Neural progenitor cell (in vitro differentiated cells): Measurements from ENCODE around the gene CD40. TPM values are rescaled to one million over a fixed set of nuclear protein-coding genes. Genes with fewer than 3 reads are reported as not detected.

Experiments
- DNase-seq: peaks from one replicate; pipeline ENCODE4 v3.0.0-alpha.2; 2016; ENCODE audit warnings: low spot score
- H2AFZ ChIP-seq: fragments of 200-600 bp; sonication (generic); replicated peaks from 2 replicates; pipeline ENCODE4 v1.6.1; 2016; ENCODE audit warnings: antibody characterized with exemption
- H3F3A ChIP-seq: fragments of 200-600 bp; sonication (generic); 2 replicates; pipeline ENCODE4 v1.6.1; 2016; ENCODE audit warnings: antibody characterized with exemption, low read depth
- H3K27ac ChIP-seq: fragments of 200-600 bp; sonication (generic); 2 replicates; pipeline ENCODE4 v1.5.1; 2016; ENCODE audit warnings: mild to moderate bottlenecking
- H3K27me3 ChIP-seq: fragments of 200-600 bp; sonication (generic); 2 replicates; pipeline ENCODE4 v1.6.1; 2016; ENCODE audit warnings: mild to moderate bottlenecking, moderate library complexity
- H3K36me3 ChIP-seq: fragments of 200-600 bp; sonication (generic); 2 replicates; pipeline ENCODE4 v1.5.1; 2016
- H3K4me1 ChIP-seq: fragments of 200-600 bp; sonication (generic); 2 replicates; pipeline ENCODE4 v1.6.1; 2016; ENCODE audit warnings: mixed run types
- H3K4me2 ChIP-seq: fragments of 200-600 bp; sonication (generic); 2 replicates; pipeline ENCODE4 v1.6.1; 2016
- H3K4me3 ChIP-seq: fragments of 200-600 bp; sonication (generic); 2 replicates; pipeline ENCODE4 v1.5.1; 2016
- H3K79me2 ChIP-seq: fragments of 200-600 bp; sonication (generic); 2 replicates; pipeline ENCODE4 v1.6.1; 2016; ENCODE audit warnings: low read depth
- H3K9ac ChIP-seq: fragments of 200-600 bp; sonication (generic); 2 replicates; pipeline ENCODE4 v1.6.1; 2016
- H3K9me3 ChIP-seq: fragments of 200-600 bp; sonication (generic); 2 replicates; pipeline ENCODE4 v1.5.1; 2016; ENCODE audit warnings: low read depth
- H4K20me1 ChIP-seq: fragments of 200-600 bp; sonication (generic); 2 replicates; pipeline ENCODE4 v1.6.1; 2016; ENCODE audit warnings: low read depth
- H3K27ac Mint-ChIP-seq: 3 replicates; pipeline ENCODE4 v1.8.0; 2021; ENCODE audit warnings: mixed read lengths
- H3K27me3 Mint-ChIP-seq: 2 replicates; pipeline ENCODE4 v1.8.0; 2022; ENCODE audit warnings: low read depth, mild to moderate bottlenecking, inconsistent platforms, moderate library complexity, mixed read lengths; ENCODE audit not compliant: insufficient read depth
- H3K36me3 Mint-ChIP-seq: 3 replicates; pipeline ENCODE4 v1.8.0; 2021; ENCODE audit warnings: mixed read lengths
- H3K4me1 Mint-ChIP-seq: 3 replicates; pipeline ENCODE4 v1.8.0; 2021; ENCODE audit warnings: mixed read lengths
- H3K4me3 Mint-ChIP-seq: 3 replicates; pipeline ENCODE4 v1.8.0; 2021; ENCODE audit warnings: mild to moderate bottlenecking, moderate library complexity, mixed read lengths
- H3K9me3 Mint-ChIP-seq: 3 replicates; pipeline ENCODE4 v1.8.0; 2020; ENCODE audit warnings: mixed read lengths
- EZH2 ChIP-seq: fragments of 200-600 bp; sonication (generic); IDR thresholded peaks from 2 replicates; pipeline ENCODE4 v1.6.1; 2017; ENCODE audit warnings: antibody characterized with exemption, mild to moderate bottlenecking, moderate library complexity
- EZH2phosphoT487 ChIP-seq: fragments of 200-600 bp; sonication (generic); IDR thresholded peaks from 2 replicates; pipeline ENCODE4 v1.6.1; 2017; ENCODE audit warnings: antibody characterized with exemption
- total RNA-seq: library from RNA; depleted of rRNA; stranded (reverse); fragments of >200 nt; gene quantifications from 2 replicates; pipeline ENCODE4 v1.2.3, GENCODE V29; 2015; ENCODE audit warnings: low replicate concordance
- TF ChIP-seq, protein P1 (sequence below): fragments of 200-600 bp; sonication (generic); IDR thresholded peaks from 2 replicates; pipeline ENCODE4 v1.5.1; 2017; ENCODE audit warnings: antibody characterized with exemption, mild to moderate bottlenecking

The CD40 gene
- total RNA-seq, 1 donor from 2014 or later: 11.0 TPM

DNA sequence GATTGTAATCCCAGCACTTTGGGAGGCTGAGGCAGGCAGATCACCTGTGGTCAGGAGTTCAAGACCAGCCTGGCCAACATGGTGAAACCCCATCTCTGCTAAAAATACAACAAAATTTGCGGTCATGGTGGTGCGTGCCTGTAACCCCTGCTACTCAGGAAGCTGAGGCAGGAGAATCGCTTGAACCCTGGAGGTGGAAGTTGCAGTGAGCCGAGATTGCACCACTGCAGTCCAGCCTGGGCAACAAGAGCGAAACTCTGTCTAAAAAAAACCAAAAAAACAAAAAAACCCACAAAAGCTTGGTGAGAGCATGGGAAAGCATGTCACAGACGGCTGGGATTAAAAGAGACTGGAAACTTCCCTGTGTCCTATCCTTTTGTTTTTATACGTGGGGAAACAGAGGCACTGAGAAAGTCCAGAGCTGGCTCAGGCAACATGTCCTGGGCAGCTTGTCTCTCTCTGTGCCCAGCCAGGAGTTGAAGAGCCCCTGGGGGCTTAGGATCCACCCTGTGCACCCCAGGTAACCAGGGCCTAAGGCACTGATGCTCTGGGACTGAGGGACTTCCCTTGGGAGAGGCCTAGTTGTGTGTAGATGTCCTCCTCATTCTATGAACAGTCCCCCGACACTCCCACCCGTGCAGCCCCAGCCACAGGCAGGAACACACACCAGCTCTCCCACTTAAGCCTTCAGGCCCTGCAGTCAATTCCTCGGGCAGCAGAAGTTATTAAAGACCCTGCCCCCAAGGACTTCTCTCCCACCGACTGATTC lies 16.0 kb downstream of the CD40 start:
- Histone ChIP-seq H3K27me3 (peaks cover 31% of the 10 kb centered on the region), H3K4me2 (no peak overlapping the region), H3K4me3 (no peak overlapping the region), H3K9me3 (no peaks in the 10 kb centered on the region), H3K27ac (no peak overlapping the region), H3K9ac (no peak overlapping the region), H2AFZ (no peak overlapping the region), H3F3A (peaks cover 28% of the 10 kb centered on the region), H4K20me1 (peaks cover 1% of the 10 kb centered on the region), H3K4me1 (peaks cover 30% of the 10 kb centered on the region), H3K79me2 (no peaks in the 10 kb centered on the region), H3K36me3 (no peaks in the 10 kb centered on the region)
- Mint-ChIP-seq H3K4me1 (peaks cover 26% of the 10 kb centered on the region), H3K36me3 (no peaks in the 10 kb centered on the region), H3K27ac (no peak overlapping the region), H3K27me3 (peaks cover 17% of the 10 kb centered on the region), H3K9me3 (no peaks in the 10 kb centered on the region), H3K4me3 (no peak overlapping the region)
- DNase-seq: no peak
- TF ChIP-seq, protein P1, sequence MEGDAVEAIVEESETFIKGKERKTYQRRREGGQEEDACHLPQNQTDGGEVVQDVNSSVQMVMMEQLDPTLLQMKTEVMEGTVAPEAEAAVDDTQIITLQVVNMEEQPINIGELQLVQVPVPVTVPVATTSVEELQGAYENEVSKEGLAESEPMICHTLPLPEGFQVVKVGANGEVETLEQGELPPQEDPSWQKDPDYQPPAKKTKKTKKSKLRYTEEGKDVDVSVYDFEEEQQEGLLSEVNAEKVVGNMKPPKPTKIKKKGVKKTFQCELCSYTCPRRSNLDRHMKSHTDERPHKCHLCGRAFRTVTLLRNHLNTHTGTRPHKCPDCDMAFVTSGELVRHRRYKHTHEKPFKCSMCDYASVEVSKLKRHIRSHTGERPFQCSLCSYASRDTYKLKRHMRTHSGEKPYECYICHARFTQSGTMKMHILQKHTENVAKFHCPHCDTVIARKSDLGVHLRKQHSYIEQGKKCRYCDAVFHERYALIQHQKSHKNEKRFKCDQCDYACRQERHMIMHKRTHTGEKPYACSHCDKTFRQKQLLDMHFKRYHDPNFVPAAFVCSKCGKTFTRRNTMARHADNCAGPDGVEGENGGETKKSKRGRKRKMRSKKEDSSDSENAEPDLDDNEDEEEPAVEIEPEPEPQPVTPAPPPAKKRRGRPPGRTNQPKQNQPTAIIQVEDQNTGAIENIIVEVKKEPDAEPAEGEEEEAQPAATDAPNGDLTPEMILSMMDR: no peak
- no peak for TF ChIP-seq EZH2phosphoT487
- no peak for TF ChIP-seq EZH2

DNA sequence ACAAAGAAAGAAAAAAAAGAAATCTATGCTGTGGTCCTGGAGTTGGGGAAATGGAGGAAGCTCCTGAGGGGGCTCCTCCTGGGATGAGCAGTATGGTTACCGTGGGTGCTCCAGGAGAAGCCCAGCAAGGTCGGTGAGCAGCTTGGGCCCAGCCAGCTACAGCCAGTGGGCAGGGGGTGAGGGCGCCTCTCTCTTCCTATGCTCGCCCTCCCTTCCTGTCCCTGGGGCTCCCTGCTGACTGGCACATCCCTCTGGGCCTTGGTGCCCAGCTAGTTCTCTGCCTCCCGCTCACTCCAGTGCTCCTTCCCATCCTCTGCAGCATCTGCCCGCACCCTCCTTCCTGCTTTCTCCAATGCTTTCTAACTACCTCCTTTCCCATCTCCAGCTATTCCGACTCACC lies 16.6 kb downstream of the CD40 start:
- H2AFZ ChIP-seq: no peak overlapping the region
- H3K4me3 ChIP-seq: no peak overlapping the region
- Mint-ChIP-seq H3K9me3 (no peaks in the 10 kb centered on the region), H3K27me3 (peaks cover 20% of the 10 kb centered on the region), H3K4me1 (peaks cover 30% of the 10 kb centered on the region), H3K4me3 (no peak overlapping the region), H3K36me3 (no peaks in the 10 kb centered on the region), H3K27ac (no peak overlapping the region)
- no peaks in the 10 kb centered on the region for H3K36me3 ChIP-seq
- peaks cover 33% of the 10 kb centered on the region for H3F3A ChIP-seq
- peaks cover 8% of the 10 kb centered on the region for H4K20me1 ChIP-seq
- no peaks in the 10 kb centered on the region for H3K9me3 ChIP-seq
- no peak for DNase-seq
- TF ChIP-seq EZH2phosphoT487 (no peak), EZH2 (no peak)
- TF ChIP-seq, protein P1: no peak
- peaks cover 37% of the 10 kb centered on the region for H3K4me1 ChIP-seq
- H3K27ac ChIP-seq: no peak overlapping the region
- no peak overlapping the region for H3K4me2 ChIP-seq
- peaks cover 27% of the 10 kb centered on the region for H3K27me3 ChIP-seq
- H3K79me2 ChIP-seq: no peaks in the 10 kb centered on the region
- no peak overlapping the region for H3K9ac ChIP-seq

DNA sequence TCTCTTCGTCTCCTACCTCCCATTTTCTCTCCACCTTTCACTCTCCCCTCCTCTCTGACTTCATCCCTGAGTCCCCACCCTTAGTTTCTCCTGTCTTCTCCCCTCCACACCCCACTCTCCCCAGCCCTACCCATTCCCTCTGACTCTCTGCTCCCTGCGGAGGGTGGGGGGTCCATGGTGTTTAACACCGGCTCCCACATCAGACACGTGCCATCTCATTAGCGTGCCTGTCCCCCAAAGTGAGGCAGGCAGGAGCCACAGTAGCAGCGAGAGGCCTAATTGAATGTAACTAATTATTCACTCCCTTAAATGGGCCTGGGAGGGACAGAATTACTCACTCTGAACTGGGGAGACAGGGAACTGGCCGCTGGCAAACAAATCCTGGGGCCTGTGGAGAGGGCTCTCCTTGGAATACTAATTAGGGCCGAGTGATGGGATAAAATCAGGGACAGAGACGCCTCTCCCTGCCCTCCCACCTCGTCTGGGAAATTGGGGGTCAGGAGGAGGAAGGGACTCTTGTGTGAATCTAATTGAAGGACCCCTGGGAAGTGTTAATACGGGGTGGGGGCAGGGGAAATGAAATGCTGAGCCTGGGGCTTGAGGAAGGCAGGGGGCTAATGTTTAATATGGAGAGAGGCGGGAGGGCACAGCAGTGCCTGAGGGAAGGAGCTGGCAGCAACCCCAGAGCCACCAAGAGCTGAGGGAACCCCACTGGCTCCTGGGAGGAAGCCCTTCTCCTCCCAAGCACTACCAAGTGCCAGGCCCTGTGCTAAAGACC lies 17.9 kb downstream of the CD40 start:
- Histone ChIP-seq H2AFZ (no peak overlapping the region), H3K36me3 (no peaks in the 10 kb centered on the region), H3K9me3 (no peaks in the 10 kb centered on the region), H3K4me2 (peak overlapping the region; percentile 74), H3K27me3 (peaks cover 15% of the 10 kb centered on the region), H3K4me3 (peak overlapping the region; percentile 27), H3K27ac (peak overlapping the region; percentile 53), H3K4me1 (peaks cover 45% of the 10 kb centered on the region), H3K9ac (no peak overlapping the region), H3F3A (peaks cover 36% of the 10 kb centered on the region), H4K20me1 (peaks cover 17% of the 10 kb centered on the region), H3K79me2 (no peaks in the 10 kb centered on the region)
- Mint-ChIP-seq H3K36me3 (no peaks in the 10 kb centered on the region), H3K9me3 (no peaks in the 10 kb centered on the region), H3K4me1 (peaks cover 32% of the 10 kb centered on the region), H3K27ac (peak overlapping the region; percentile 73), H3K27me3 (peaks cover 24% of the 10 kb centered on the region), H3K4me3 (peak overlapping the region; percentile 33)
- peak; percentile 84 for DNase-seq
- TF ChIP-seq EZH2 (no peak), EZH2phosphoT487 (no peak)
- TF ChIP-seq, protein P1: no peak
